ENCODE measurements around the gene MON2. TPM values are rescaled to one million over a fixed set of nuclear protein-coding genes. Genes with fewer than 3 reads are reported as not detected.
A peak's percentile ranks its signal among the peaks of the same experiment; 100 is the strongest.

MON2 gene
- total RNA-seq, 1 donor from 2014 or later = 17.2 TPM

- Histone ChIP-seq H3K27me3 (ENCODE audit: low read depth) (no peaks in the 10 kb centered on the region), H3K4me1 (peaks cover 4% of the 10 kb centered on the region), H3K27ac (replicated peaks) (peak overlapping the region; percentile 31), H3K4me3 (no peak overlapping the region), H3K9me3 (replicated peaks) (no peaks in the 10 kb centered on the region), H3K36me3 (peaks cover 20% of the 10 kb centered on the region)
- TF ChIP-seq CTCF (IDR thresholded peaks at IDR 0.05; ENCODE audit: borderline replicate concordance) = peak; percentile 78
- intact Hi-C loops (cut with micrococcal nuclease) = loop anchor here (5.0 kb wide), 1 partner anchor 216 kb away; no protein-coding TSS in a partner anchor
- peak; percentile 26 for DNase-seq
Observed at GRCh38 chr12:62581288-62582064, 114.8 kb downstream of the MON2 start.

- Histone ChIP-seq H3K27ac (replicated peaks) (no peak overlapping the region), H3K36me3 (peaks cover 20% of the 10 kb centered on the region), H3K9me3 (replicated peaks) (no peaks in the 10 kb centered on the region), H3K4me1 (peaks cover 4% of the 10 kb centered on the region), H3K4me3 (no peak overlapping the region), H3K27me3 (ENCODE audit: low read depth) (no peaks in the 10 kb centered on the region)
- peak; percentile 3 for TF ChIP-seq CTCF (IDR thresholded peaks at IDR 0.05; ENCODE audit: borderline replicate concordance)
- intact Hi-C loops (cut with micrococcal nuclease) = loop anchor here (5.0 kb wide), 1 partner anchor 215 kb away; no protein-coding TSS in a partner anchor
- DNase-seq = no peak
Observed at GRCh38 chr12:62582065-62582366, 115.4 kb downstream of the MON2 start.

GRCh38 chr12:62584619-62585018 is 118.0 kb downstream of the MON2 start:
- H3K9me3 ChIP-seq (replicated peaks) = no peaks in the 10 kb centered on the region
- no peak for DNase-seq
- H3K4me3 ChIP-seq = no peak overlapping the region
- H3K27me3 ChIP-seq (ENCODE audit: low read depth) = no peaks in the 10 kb centered on the region
- no peak overlapping the region for H3K27ac ChIP-seq (replicated peaks)
- TF ChIP-seq CTCF (IDR thresholded peaks at IDR 0.05; ENCODE audit: borderline replicate concordance) = no peak
- H3K4me1 ChIP-seq = peaks cover 4% of the 10 kb centered on the region
- intact Hi-C loops (cut with micrococcal nuclease) = loop anchor here (5.0 kb wide), 1 partner anchor 213 kb away; no protein-coding TSS in a partner anchor
- H3K36me3 ChIP-seq = peaks cover 32% of the 10 kb centered on the region

GRCh38 chr12:62586850-62587249 is 120.2 kb downstream of the MON2 start:
- Histone ChIP-seq H3K4me1 (no peaks in the 10 kb centered on the region), H3K27me3 (ENCODE audit: low read depth) (no peaks in the 10 kb centered on the region), H3K27ac (replicated peaks) (no peak overlapping the region), H3K9me3 (replicated peaks) (no peaks in the 10 kb centered on the region), H3K36me3 (peaks cover 48% of the 10 kb centered on the region), H3K4me3 (no peak overlapping the region)
- no peak for TF ChIP-seq CTCF (IDR thresholded peaks at IDR 0.05; ENCODE audit: borderline replicate concordance)
- DNase-seq = no peak
- intact Hi-C loops (cut with micrococcal nuclease) = no loop called here

- no peak overlapping the region for H3K4me3 ChIP-seq
- no peaks in the 10 kb centered on the region for H3K9me3 ChIP-seq (replicated peaks)
- TF ChIP-seq CTCF (IDR thresholded peaks at IDR 0.05; ENCODE audit: borderline replicate concordance) = no peak
- no peak for DNase-seq
- H3K36me3 ChIP-seq = peaks cover 61% of the 10 kb centered on the region
- no peaks in the 10 kb centered on the region for H3K27me3 ChIP-seq (ENCODE audit: low read depth)
- no peaks in the 10 kb centered on the region for H3K4me1 ChIP-seq
- H3K27ac ChIP-seq (replicated peaks) = no peak overlapping the region
- intact Hi-C loops (cut with micrococcal nuclease) = no loop called here
Observed at GRCh38 chr12:62588916-62589315, 122.3 kb downstream of the MON2 start.
